22Rv1 (cell line): ENCODE results near the gene CCDC15.

ENCODE experiments used
- ZFX ChIP-seq: fragments of 450-650 bp; IDR thresholded peaks from 2 replicates; pipeline ENCODE4 v1.6.1; 2017; ENCODE audit warnings: antibody characterized with exemption, borderline replicate concordance
- TF ChIP-seq, protein P1 (sequence below): fragments of 450-650 bp; IDR thresholded peaks from 2 replicates; pipeline ENCODE4 v1.5.1; 2017; ENCODE audit warnings: mild to moderate bottlenecking

DNA sequence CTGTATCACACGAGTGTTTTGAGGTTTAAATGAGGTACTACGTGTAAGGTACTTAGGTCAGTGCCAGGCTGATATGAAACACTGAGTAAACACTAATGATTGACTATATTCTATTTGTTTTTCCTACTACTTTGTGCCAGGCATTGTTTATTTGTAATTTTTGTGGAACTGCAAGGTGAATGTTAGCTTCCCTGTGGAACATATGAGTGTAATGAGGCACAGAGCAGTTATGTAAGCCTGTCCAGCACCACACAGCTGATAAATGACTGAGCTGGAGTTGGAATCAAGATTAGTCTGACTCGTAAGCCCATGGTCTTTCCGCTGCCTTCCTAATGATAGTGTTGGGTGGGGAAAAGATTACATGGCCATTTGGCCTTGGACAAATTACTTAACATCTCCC is 115.0 kb downstream of the CCDC15 start:
- TF ChIP-seq, protein P1, sequence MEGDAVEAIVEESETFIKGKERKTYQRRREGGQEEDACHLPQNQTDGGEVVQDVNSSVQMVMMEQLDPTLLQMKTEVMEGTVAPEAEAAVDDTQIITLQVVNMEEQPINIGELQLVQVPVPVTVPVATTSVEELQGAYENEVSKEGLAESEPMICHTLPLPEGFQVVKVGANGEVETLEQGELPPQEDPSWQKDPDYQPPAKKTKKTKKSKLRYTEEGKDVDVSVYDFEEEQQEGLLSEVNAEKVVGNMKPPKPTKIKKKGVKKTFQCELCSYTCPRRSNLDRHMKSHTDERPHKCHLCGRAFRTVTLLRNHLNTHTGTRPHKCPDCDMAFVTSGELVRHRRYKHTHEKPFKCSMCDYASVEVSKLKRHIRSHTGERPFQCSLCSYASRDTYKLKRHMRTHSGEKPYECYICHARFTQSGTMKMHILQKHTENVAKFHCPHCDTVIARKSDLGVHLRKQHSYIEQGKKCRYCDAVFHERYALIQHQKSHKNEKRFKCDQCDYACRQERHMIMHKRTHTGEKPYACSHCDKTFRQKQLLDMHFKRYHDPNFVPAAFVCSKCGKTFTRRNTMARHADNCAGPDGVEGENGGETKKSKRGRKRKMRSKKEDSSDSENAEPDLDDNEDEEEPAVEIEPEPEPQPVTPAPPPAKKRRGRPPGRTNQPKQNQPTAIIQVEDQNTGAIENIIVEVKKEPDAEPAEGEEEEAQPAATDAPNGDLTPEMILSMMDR, result no peak
- no peak for TF ChIP-seq ZFX
